Myocyte (in vitro differentiated cells): ENCODE results near the gene GPX3. TPM values are rescaled to one million over a fixed set of nuclear protein-coding genes. Genes with fewer than 3 reads are reported as not detected.

ENCODE experiments used
- DNase-seq: peaks from one replicate; pipeline ENCODE4 v3.0.0-alpha.2; 2012; ENCODE audit warnings: low read depth
- total RNA-seq: library from RNA; depleted of rRNA; stranded (reverse); fragments of >200 nt; gene quantifications from 2 replicates; pipeline ENCODE4 v1.2.3, GENCODE V29; 2014

GPX3 gene
- total RNA-seq, 1 donor from 2014 or later, result 3.7 TPM

DNA sequence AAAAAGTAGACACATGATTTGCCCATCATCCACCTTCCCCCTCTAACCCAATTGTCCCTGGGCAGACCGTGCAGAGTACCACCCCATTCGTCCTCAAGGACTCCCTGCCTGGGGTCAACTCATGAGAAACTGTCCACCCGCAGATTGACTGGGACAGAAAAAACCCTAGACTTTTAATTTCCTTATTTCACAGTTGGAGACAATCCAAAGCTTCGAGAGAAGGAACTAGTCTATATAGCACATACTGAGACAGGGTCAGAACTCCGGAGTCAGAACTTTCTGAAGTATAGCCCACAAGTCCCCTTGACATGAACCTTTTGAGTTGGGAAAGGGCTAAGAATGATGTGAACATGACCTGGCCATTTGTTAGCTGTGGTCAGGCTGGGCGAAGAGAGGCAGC, 7.5 kb upstream of the GPX3 start:
- no peak for DNase-seq

DNA sequence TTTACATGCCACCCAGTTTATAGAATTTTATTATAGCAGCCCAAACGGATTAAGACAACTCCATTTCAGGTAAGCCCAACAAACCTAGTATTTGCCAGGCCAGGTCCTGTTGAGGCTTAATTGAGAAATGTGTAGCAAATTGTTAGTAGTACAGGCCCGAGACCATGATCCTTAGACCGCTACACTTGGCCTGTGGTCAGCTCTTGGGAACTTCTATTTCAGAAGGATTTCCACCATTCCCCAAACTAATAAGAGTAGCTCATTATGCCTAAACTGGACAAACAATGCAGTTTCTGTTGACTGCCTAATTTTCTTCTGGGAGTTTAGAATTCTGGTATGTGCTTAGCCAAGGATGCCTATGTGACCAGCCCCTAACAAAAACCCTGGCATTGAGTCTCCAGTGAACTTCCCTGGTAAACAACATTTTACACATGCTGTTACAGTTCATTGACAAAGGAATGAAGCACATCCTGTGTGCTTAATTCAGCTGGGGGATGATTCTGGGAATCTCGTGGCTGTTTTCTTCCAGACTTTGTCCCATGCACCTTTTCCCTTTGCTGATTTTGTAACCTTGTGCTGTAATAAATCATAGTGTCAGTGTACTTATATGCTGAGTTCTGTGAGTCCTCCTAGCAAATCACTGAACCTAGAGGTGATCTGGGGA, 5.6 kb upstream of the GPX3 start:
- no peak for DNase-seq

DNA sequence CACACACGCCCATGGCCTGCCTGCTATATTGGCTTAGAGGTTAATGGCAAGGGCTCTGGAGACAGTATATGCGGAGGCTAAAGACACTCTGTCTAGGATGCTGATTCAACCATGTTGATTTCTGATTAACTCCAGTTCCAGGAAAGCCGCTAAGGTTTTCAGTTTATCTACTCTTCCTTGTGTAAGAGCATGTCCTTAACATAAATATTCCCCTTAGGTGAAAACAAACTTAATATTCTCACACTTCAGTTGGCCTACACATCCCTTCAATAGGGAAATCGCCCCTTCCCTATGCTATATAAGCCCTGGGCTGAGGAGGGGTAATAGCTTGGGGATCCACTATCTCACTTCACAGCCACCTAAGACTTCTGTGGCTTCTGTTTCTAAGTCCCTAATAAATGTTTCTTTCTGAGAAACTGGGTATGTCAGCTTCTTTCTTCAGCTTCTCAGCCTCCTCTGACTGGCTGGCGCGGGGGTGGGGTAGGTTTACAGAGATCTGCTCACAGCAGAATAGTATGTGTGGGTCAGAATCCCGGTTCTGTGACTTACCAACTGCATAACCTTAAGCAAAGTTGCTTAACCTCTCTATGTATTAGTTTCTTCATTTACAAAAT, 4.3 kb upstream of the GPX3 start:
- DNase-seq, result no peak

DNA sequence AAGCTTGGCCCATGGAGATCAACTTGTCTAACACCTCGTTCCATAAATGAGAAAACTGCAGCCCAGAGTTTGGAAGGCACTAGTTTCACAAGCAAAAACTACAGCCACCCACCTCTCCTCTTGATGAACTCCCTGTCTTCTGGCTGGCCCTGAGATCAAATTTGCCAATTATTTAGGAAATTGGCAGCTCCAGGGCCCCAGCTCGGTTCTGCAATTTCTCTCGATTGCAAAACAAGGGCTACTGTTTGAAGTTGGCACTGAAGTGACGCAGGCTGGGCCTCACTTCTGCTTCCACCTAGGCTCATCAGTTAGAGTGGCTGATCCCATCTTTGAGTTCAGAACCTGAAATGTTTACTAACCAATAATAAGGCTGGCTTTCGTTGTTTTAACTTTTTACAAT, 3.7 kb upstream of the GPX3 start:
- DNase-seq, result no peak

DNA sequence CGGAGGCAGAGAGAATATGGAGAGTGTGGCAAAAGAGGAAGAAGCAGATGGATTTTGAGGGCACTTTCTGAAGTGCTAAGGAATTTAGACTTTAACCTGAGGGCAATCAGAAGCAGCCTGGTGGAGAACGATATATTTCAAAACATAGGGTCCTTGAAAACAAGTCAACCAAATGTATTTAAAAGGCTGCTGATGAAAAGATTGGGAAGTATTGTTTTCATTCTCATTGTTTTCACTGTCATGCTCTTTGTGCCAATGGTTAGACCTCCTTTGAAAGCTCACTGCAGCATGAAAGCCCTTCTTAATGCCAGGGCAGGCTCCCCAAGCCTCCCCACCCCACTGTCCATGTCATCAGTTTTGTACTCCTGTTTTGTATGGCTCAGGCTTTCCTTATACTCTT, 2.5 kb upstream of the GPX3 start:
- no peak for DNase-seq

DNA sequence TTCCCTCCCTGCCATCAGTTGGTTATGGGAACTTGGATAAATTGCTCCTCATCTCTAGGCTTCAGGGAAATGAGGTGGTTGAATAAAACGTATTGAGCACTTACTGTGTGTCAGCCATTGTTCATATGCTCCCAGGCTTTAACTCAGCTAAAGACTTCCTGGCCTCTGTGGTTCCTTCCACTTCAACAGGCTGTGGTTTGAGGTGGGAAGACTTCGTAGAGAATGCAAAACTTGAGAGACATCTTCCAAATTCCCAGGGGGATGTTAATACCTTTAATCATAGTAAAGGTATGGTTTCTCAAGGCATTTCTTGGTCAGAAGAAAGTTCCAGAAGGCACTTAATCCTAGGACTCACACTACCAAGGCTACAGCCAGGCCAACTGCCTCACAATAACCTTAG, 1.5 kb upstream of the GPX3 start:
- no peak for DNase-seq

DNA sequence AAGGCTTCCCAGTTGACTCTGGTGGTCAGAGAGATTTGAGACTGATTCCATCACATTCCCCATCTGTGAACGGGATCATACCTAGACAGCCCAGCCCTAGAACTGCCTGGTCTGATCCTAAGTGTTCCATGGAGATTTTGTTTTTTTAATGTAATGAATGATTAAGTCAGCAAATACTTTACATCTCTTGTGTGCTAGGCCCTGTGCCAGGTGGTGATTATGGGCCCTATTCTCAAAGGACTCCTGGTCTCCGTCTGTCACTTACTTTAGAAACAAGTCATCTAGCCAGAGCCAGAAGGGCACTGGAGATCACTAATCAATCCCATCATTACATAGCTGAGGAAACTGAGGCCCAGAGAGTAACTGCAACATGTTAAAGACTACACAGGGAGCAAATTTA, 1.1 kb upstream of the GPX3 start:
- DNase-seq, result no peak

DNA sequence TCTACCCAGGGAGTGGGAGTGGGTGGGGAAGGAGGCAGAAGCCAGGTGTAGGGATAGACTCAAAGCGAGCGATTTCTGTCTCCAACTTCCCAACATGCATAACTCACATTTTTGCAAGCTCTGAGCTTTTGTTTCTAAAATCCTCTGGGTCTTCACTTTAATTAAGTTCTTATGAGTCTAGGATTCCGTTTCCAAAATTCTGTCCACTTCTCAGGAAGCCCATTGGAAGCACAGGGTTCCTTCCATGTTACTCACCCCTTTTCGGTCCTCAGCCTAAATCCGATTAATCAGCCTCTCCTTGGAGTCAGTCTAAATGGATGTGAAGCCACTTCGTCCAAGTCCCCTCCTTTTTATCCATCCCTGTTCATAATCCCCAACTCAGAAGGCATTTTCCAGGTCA, 1.4 kb downstream of the GPX3 start:
- DNase-seq, result no peak

DNA sequence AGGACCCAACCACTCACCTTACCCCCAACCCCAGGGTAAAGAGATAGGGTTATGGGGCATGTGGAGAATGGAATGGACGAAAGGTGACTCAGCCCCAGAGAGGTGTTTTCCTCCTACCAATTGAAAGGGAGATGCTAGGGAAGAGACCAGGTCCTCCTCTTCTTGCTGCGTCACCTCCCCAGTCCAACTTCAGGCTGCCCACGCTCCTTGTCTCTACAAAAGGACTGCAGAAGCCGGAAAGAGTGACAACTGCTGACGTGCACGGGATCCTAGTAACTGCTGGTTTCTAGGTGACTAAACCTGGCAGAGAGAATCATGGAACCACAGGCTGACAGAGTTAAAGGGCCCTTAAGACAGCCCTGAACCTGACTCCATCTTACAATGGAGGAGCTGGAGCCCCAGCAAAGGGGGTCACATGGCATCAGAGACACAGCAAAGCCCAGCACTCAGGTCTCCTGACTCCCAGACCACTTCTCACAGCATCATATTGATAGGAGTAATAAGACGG, 2.2 kb downstream of the GPX3 start:
- no peak for DNase-seq

DNA sequence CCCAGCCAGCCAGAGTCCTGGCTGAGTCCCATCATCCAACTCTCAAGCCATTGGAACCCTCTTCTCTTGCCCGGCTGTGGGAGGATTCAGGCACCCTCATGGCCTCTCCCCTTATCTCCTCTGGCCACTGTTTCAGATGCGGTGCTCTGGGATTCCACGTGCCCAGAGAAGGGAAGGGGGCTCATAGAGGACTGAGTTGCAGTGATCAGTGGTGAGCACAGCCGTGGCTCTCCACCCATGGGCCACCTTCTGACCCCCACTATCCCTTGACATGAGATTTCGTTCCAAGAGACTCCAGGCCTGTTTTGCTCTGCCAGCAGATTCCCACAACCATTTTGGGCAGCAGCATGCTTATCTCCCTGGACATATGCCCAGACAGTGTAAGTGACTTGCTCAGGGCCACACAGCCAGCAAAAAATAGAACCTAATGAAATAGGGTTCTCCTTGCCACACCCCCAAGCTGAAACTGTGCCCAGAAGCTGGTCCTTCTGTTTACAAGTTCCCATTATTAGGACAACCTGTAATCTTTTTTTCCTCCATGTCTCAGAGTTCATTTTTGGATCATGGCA, 2.7 kb downstream of the GPX3 start:
- DNase-seq, result peak; percentile 82

DNA sequence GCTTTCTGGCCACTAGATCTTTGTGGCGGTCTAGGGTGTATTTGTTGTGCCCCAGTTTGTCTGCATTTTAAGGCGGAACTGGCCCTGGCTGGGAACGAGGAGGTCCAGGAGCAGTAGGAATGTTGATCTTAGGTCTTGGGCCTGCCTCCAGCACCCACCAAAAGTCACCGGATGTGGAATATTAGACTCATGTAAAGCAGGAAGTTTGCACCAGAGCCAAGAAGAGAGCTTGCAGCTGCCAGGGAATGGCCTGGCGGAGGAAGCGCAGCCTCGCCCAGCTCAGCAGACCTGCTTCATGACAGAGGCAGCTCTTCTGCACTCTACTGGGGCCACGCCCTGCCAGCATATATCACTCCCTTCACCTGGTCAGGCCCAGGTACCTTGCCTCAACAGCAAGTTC, 3.3 kb downstream of the GPX3 start:
- DNase-seq, result peak; percentile 64

DNA sequence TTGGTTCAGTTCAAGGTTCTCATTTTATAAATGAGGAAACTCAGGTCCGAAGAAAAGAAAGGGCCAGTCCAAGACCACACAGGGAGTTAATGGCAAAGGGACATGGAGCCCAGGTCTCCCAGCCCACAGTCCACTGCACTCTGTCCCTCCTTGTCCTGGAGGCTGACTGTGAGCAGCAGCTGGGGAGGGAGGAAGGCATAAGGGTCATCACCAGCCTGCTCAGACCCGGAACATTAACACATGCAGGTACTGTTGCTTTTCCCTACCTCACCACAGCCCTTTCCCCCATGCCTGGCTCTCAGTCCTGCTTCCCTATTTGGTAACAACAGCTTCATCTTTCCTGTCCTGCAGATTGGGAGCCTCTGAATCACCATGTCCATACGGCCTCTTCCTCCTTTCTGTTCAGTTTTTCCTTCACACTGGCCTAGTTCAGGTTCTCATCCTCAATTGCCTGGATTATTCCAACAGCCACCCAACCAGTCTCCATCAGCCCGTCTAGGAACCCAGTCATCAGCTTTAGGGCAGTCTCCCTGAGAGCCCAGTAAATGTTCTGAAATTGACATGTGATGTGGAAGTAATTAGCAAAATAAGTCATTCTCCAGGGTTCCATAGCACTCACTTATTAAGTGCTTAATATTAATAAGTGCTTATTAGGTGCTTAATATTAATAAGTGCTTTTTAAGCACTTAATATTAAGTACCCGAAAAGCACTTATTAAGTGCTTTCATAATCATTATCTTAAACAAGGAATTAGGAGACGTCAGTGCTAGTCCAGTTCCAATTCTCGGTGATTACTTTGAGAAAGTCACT, 4.3 kb downstream of the GPX3 start:
- DNase-seq, result no peak

DNA sequence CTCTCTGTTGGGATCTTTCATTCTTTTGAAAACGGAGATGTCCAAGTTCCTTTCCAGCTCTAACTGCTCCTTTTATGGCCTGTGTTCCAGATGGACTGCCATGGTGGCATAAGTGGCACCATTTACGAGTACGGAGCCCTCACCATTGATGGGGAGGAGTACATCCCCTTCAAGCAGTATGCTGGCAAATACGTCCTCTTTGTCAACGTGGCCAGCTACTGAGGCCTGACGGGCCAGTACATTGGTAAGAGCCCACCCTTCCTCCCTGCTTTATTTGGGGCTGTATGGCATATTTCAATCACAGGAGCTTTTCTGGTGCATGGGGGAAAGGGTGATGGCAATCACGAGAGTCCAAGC, 4.8 kb downstream of the GPX3 start:
- no peak for DNase-seq

DNA sequence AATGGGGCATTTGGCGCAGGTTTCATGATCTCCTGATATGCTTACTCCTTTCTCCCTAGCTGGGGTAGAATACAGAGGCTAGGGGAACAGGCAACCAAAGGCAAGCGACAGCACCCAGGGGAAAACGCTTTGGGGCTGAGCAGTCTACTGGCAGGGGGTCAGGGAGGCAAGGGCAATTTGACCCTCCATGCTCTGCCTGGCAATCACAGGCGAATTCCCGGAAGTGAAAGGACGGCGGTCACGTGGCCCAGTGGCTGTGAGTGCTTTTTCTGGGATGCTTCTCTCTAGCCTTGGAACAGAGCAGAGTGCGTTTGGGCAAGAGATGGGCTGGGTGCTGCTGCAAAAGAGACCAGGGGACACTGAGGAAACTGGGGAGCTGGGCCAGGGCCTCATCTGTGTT, 5.7 kb downstream of the GPX3 start:
- DNase-seq, result no peak

DNA sequence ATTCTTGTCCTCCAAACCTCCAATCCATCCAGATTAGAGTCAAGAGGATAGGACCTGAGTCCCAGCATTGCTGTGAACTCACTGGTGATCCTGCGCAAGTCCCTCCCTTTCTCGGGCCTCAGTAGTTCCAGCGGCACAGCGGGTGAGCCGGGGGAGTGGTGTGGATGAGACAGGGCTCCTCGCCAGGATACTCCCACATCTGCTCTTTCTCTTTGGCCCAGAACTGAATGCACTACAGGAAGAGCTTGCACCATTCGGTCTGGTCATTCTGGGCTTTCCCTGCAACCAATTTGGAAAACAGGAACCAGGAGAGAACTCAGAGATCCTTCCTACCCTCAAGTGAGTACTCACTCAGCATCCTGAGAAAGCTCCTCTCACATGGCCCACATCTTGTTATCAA, 6.3 kb downstream of the GPX3 start:
- no peak for DNase-seq

DNA sequence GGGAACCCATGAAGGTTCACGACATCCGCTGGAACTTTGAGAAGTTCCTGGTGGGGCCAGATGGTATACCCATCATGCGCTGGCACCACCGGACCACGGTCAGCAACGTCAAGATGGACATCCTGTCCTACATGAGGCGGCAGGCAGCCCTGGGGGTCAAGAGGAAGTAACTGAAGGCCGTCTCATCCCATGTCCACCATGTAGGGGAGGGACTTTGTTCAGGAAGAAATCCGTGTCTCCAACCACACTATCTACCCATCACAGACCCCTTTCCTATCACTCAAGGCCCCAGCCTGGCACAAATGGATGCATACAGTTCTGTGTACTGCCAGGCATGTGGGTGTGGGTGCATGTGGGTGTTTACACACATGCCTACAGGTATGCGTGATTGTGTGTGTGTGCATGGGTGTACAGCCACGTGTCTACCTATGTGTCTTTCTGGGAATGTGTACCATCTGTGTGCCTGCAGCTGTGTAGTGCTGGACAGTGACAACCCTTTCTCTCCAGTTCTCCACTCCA, 7.6 kb downstream of the GPX3 start:
- no peak for DNase-seq

DNA sequence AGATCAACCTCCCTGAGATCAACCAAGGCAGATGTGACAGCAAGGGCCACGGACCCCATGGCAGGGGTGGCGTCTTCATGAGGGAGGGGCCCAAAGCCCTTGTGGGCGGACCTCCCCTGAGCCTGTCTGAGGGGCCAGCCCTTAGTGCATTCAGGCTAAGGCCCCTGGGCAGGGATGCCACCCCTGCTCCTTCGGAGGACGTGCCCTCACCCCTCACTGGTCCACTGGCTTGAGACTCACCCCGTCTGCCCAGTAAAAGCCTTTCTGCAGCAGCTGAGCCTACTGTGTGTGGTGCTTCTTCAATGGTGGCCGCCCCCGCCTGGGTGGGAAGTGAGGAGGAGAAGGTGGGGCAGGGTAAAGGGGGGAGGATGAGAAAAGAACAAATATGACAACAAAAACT, 8.3 kb downstream of the GPX3 start:
- DNase-seq, result no peak

DNA sequence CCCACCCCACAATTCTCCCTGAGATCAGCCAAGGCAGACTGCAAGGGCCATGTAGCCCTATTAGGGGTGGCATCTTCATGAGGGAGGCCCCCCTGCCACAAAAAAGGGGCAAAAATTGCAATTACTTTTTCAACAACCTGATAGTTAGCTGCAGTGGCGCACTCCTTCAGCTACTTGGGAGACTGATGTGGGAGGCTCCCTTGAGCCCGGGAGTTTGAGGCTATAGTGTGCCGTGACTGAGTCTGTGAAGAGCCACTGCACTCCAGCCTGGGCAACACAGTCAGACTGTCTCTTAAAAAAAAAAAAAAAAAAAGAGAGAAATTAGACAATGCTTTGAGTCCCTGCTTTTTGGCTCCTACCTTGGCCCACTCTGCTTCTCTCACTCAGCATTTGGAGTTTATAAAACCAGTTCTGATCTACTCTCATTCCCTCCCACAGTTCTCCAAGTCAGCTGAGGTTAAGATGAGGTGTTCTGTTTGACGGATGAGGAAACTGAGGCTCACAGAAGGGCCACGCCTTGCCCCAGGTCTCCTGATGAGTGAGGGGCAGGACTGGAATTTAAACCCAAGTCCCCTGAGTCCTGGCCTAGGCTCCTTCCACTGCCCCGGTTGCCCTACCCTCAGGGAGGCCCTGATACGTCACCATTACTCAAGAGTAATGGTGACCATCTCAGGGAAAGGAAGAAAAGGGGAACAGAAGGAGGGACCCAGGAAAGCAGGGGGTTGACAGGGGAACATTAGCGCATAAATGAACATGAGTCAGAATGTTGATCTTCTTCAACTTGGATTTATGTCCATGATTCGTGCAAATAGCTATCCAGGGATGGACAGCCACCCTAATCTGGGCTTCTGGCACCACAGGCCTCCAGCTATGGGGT, 9.0 kb downstream of the GPX3 start:
- DNase-seq, result no peak

DNA sequence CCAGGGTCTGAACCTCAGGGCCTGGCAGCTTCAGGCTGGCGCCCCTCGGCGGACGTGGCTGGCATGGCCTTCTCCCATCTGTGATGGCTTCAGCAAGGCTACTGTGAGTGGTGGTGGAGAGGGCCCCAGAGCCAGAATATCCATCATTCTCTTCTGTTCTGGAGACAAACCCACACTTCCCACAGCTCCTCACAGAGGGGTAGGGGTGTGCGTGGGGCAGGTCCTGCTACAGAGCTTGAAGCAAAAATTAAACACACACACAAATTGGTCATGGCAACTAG, 9.6 kb downstream of the GPX3 start:
- no peak for DNase-seq

DNA sequence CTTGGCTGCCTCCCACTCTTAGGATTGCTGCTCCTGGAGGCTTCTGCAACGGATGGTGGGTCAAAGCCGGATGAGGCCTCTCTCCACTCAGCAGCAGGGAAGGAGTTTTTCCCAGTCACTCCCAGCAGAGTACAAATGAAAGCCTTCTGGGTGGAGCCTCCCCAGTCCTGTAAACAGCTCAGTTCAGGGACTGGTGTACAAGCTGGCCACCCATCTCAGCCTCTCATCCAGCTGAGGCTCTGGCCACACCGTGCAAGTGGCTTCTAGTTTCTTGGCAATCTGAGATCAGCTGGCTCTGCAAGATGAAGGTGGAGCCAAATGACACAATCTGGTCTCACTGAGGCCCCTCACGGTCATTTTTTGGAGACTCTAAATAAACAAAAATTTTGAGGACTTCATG, 10.0 kb downstream of the GPX3 start:
- DNase-seq, result no peak

DNA sequence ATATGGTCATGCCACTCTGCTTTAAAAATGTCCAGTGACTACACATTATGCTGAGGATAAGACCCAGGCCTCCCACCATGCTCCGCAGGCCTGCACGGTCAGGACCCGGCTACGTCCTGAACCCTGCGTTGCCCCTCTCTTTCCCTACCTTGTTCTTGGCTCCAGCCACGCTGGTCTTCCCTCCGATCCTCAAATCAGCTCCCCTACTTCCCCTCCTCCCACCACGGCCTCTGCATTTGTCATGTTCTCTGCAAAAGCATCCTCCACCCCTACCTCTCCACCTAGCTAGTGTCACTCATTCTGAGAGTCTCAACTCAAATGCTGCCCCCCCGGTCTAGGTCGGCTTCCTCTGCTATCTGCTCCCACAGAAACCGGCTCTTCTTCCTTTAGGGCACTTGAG, 11.2 kb downstream of the GPX3 start:
- DNase-seq, result no peak
